Activated naive CD4-positive, alpha-beta T cell treated with Interleukin-2 at 50 U/mL for 16 hours (primary cell): Measurements from ENCODE around the gene URM1.

Experiments
- DNase-seq: peaks from one replicate; pipeline ENCODE4 v3.0.0-alpha.2; 2020

Gene URM1

GRCh38 chr9:128438343-128439109, 67.4 kb downstream of the URM1 start:
- peak; percentile 83 for DNase-seq

- DNase-seq: no peak
Observed at GRCh38 chr9:128439273-128439672, 68.1 kb downstream of the URM1 start.
